Endothelial cell of umbilical vein (primary cell): ENCODE data around the gene PLSCR2.

Source experiments
- CTCF ChIP-seq, 2 donors: IDR thresholded peaks; 1 replicate in 1 of 2; 2 replicates in 1 of 2; pipeline ENCODE4 v1.5.1; 2011; ENCODE audit warnings: low read length in 2 of 2, mild to moderate bottlenecking in 2 of 2, moderate library complexity in 2 of 2, control low read depth in 1 of 2, inconsistent platforms in 1 of 2, low read depth in 1 of 2; ENCODE audit not compliant: insufficient read depth in 1 of 2; ENCODE audit errors: extremely low read depth in 1 of 2
- EZH2 ChIP-seq: IDR thresholded peaks from 2 replicates; pipeline ENCODE4 v1.6.1; 2012; ENCODE audit warnings: borderline replicate concordance, low read depth, mild to moderate bottlenecking, moderate library complexity, low read length, inconsistent platforms; ENCODE audit not compliant: severe bottlenecking
- POLR2A ChIP-seq: IDR thresholded peaks from 2 replicates; pipeline ENCODE4 v1.6.1; 2012; ENCODE audit warnings: low read depth, mild to moderate bottlenecking, control low read depth, low read length

GRCh38 chr3:146472611-146473010 lies 3.2 kb upstream of the PLSCR2 start:
- no peak for TF ChIP-seq POLR2A
- no peak for TF ChIP-seq CTCF (IDR thresholded peaks at IDR 0.05; ENCODE audit: extremely low read depth in 1 of 2, insufficient read depth in 1 of 2, low read depth in 1 of 2, low read length in 2 of 2)
- TF ChIP-seq EZH2: no peak
